WTC11 (cell line): ENCODE results near the gene SART3. TPM values are rescaled to one million over a fixed set of nuclear protein-coding genes. Genes with fewer than 3 reads are reported as not detected.
A peak's percentile ranks its signal among the peaks of the same experiment; 100 is the strongest.

ENCODE experiments used
- ATAC-seq: fragments of 200-7000 bp; cut with Tn5 transposase; 2 replicates; pipeline ENCODE4 v1.10.0; 2021; ENCODE audit warnings: mild to moderate bottlenecking, moderate library complexity
- CTCF ChIA-PET: fragments of 300-600 bp; sonication (Branson Sonifier 250); formaldehyde crosslinking; loops from one replicate; lab custom pipeline; 2021; ENCODE audit warnings: antibody characterized with exemption; lab: Charles Lee
- POLR2A ChIA-PET: fragments of 350-600 bp; sonication (Branson Sonifier 250); formaldehyde crosslinking; loops from one replicate; lab custom pipeline; 2021; ENCODE audit warnings: antibody characterized with exemption; lab: Charles Lee
- DNase-seq: peaks from one replicate; pipeline ENCODE4 v3.0.0; 2021; ENCODE audit warnings: low spot score
- H3K27ac Mint-ChIP-seq: 2 replicates; pipeline ENCODE4 v1.8.0; 2021; ENCODE audit warnings: mixed read lengths
- H3K27me3 Mint-ChIP-seq: 2 replicates; pipeline ENCODE4 v1.8.0; 2021; ENCODE audit warnings: low read depth, mild to moderate bottlenecking, moderate library complexity, mixed read lengths
- H3K36me3 Mint-ChIP-seq: 2 replicates; pipeline ENCODE4 v1.8.0; 2021; ENCODE audit warnings: mixed read lengths
- H3K4me1 Mint-ChIP-seq: 2 replicates; pipeline ENCODE4 v1.8.0; 2022; ENCODE audit warnings: mixed read lengths
- H3K4me3 Mint-ChIP-seq: 2 replicates; pipeline ENCODE4 v1.8.0; 2021; ENCODE audit warnings: mild to moderate bottlenecking, moderate library complexity, mixed read lengths
- H3K9me3 Mint-ChIP-seq: 2 replicates; pipeline ENCODE4 v1.8.0; 2021; ENCODE audit warnings: mixed read lengths
- ATF3 ChIP-seq: sonication (generic); formaldehyde crosslinking; conservative IDR thresholded peaks from 2 replicates; pipeline ENCODE4 v1.8.1; 2022; ENCODE audit warnings: mild to moderate bottlenecking, missing genetic modification reagents
- ELF4 ChIP-seq: sonication (generic); formaldehyde crosslinking; IDR thresholded peaks from 2 replicates; pipeline ENCODE4 v1.8.1; 2022; ENCODE audit warnings: low read depth, mild to moderate bottlenecking, moderate library complexity, missing genetic modification reagents
- FOXJ3 ChIP-seq: sonication (generic); formaldehyde crosslinking; IDR thresholded peaks from 2 replicates; pipeline ENCODE4 v1.9.0; 2021; ENCODE audit warnings: missing genetic modification reagents, mild to moderate bottlenecking, borderline replicate concordance
- GTF2I ChIP-seq: fragments of 250-450 bp; sonication (Bioruptor Pico); conservative IDR thresholded peaks from 2 replicates; pipeline ENCODE4 v1.4.0; 2021; ENCODE audit warnings: mild to moderate bottlenecking
- IRF2 ChIP-seq: sonication (generic); formaldehyde crosslinking; IDR thresholded peaks from 2 replicates; pipeline ENCODE4 v1.8.0; 2022; ENCODE audit warnings: low read depth, missing genetic modification reagents, borderline replicate concordance
- MXD4 ChIP-seq: fragments of 250-450 bp; sonication (Bioruptor Pico); IDR thresholded peaks from 2 replicates; pipeline ENCODE4 v1.8.0; 2021; ENCODE audit warnings: mild to moderate bottlenecking, moderate library complexity, borderline replicate concordance
- SOX15 ChIP-seq: fragments of 250-450 bp; sonication (Bioruptor Pico); IDR thresholded peaks from 2 replicates; pipeline ENCODE4 v1.9.0; 2021; ENCODE audit warnings: mild to moderate bottlenecking
- TCF7 ChIP-seq: sonication (generic); formaldehyde crosslinking; IDR thresholded peaks from 2 replicates; pipeline ENCODE4 v1.8.0; 2022; ENCODE audit warnings: mild to moderate bottlenecking, low read depth, missing genetic modification reagents, moderate library complexity
- ZNF232 ChIP-seq: sonication (generic); formaldehyde crosslinking; IDR thresholded peaks from 2 replicates; pipeline ENCODE4 v1.8.0; 2022; ENCODE audit warnings: mild to moderate bottlenecking, missing genetic modification reagents
- ZNF512 ChIP-seq: sonication (generic); formaldehyde crosslinking; IDR thresholded peaks from 2 replicates; pipeline ENCODE4 v1.8.1; 2022; ENCODE audit warnings: missing genetic modification reagents, borderline replicate concordance
- total RNA-seq: library from RNA; stranded (reverse); gene quantifications from 3 replicates; pipeline ENCODE4 v1.2.3, GENCODE V29; 2021
- TF ChIP-seq, protein P1 (sequence below): sonication (generic); formaldehyde crosslinking; IDR thresholded peaks from 2 replicates; pipeline ENCODE4 v1.8.1; 2023; ENCODE audit warnings: mild to moderate bottlenecking, missing genetic modification reagents
- TF ChIP-seq, protein P2 (sequence below): sonication (generic); formaldehyde crosslinking; IDR thresholded peaks from 2 replicates; pipeline ENCODE4 v1.8.1; 2023; ENCODE audit warnings: mild to moderate bottlenecking, missing genetic modification reagents, moderate library complexity
- TF ChIP-seq, protein P3 (sequence below): fragments of 250-450 bp; sonication (Bioruptor Pico); IDR thresholded peaks from 2 replicates; pipeline ENCODE4 v2.1.2; 2022; ENCODE audit warnings: mild to moderate bottlenecking, moderate library complexity
- TF ChIP-seq, protein P4 (sequence below): fragments of 200-600 bp; IDR thresholded peaks from 2 replicates; pipeline ENCODE4 v1.8.0; 2022; ENCODE audit warnings: antibody characterized with exemption
- TF ChIP-seq, protein P5 (sequence below): sonication (generic); formaldehyde crosslinking; IDR thresholded peaks from 2 replicates; pipeline ENCODE4 v1.8.1; 2022; ENCODE audit warnings: low read depth, missing genetic modification reagents, borderline replicate concordance

SART3 gene
- total RNA-seq, 1 experiment from 2014 or later = 91.2 TPM

DNA sequence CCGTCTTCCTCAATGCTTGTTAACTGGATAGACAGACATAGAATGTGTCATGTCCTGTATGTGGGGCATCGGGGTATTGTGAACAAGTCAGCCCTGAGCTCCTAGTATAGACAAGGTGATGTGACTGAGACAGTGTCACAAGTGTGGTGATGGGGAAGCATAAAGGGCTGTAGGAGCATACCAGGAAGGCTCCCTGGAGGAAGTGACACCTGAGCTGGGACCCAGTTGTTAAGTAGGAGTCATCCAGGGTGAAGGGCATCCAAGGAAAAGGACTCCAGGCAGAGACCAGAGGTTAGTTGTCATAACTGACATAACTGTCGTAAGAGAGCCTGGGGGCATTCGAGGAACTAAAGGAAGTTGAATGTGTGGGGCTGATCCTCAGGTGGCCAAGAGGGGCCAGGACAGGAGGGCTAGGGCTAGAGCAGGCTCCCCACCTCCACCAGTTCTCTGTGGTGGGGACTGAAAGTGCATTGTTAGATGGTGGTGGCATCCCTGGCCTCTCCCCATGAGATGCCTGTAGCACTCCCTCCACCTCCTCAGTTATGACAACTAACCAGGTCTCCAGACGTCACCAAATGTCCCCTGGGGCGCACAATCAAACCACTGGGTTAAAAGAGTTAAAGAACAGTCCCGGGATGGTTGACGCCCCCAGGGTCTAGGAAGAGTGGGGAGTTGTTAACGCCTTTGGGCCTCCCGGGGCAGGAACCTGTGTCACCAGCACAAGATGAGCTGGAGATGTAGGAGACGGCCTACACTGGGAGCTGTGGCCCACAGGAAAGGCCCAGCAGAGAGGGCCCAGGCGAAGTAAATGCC lies 43.5 kb downstream of the SART3 start:
- no peak for DNase-seq
- H3K4me3 Mint-ChIP-seq = 0 out of 2 replicates have a peak overlapping the region, but pooled peaks have one; percentile 49
- POLR2A ChIA-PET = no interaction called here
- CTCF ChIA-PET = interaction anchor here (1.5 to 2.0 kb wide), 2 partner anchors 528 to 599 kb away, joined by 4 to 6 read pairs; no protein-coding TSS in a partner anchor
- H3K36me3 Mint-ChIP-seq = peaks cover 39% of the 10 kb centered on the region
- TF ChIP-seq FOXJ3 = no peak
- TF ChIP-seq MXD4 (CRISPR knock-in tag) = no peak
- TF ChIP-seq ATF3 (CRISPR knock-in tag) = no peak
- TF ChIP-seq, protein P1, sequence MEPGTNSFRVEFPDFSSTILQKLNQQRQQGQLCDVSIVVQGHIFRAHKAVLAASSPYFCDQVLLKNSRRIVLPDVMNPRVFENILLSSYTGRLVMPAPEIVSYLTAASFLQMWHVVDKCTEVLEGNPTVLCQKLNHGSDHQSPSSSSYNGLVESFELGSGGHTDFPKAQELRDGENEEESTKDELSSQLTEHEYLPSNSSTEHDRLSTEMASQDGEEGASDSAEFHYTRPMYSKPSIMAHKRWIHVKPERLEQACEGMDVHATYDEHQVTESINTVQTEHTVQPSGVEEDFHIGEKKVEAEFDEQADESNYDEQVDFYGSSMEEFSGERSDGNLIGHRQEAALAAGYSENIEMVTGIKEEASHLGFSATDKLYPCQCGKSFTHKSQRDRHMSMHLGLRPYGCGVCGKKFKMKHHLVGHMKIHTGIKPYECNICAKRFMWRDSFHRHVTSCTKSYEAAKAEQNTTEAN (CRISPR knock-in tag) = no peak
- no peak for TF ChIP-seq GTF2I (CRISPR knock-in tag)
- no peak for TF ChIP-seq ELF4 (CRISPR knock-in tag)
- TF ChIP-seq, protein P2, sequence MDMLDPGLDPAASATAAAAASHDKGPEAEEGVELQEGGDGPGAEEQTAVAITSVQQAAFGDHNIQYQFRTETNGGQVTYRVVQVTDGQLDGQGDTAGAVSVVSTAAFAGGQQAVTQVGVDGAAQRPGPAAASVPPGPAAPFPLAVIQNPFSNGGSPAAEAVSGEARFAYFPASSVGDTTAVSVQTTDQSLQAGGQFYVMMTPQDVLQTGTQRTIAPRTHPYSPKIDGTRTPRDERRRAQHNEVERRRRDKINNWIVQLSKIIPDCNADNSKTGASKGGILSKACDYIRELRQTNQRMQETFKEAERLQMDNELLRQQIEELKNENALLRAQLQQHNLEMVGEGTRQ (CRISPR knock-in tag) = no peak
- no peak for TF ChIP-seq ZNF512 (CRISPR knock-in tag)
- TF ChIP-seq, protein P3, sequence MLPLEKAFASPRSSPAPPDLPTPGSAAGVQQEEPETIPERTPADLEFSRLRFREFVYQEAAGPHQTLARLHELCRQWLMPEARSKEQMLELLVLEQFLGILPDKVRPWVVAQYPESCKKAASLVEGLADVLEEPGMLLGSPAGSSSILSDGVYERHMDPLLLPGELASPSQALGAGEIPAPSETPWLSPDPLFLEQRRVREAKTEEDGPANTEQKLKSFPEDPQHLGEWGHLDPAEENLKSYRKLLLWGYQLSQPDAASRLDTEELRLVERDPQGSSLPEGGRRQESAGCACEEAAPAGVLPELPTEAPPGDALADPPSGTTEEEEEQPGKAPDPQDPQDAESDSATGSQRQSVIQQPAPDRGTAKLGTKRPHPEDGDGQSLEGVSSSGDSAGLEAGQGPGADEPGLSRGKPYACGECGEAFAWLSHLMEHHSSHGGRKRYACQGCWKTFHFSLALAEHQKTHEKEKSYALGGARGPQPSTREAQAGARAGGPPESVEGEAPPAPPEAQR (CRISPR knock-in tag) = no peak
- TF ChIP-seq TCF7 (CRISPR knock-in tag) = no peak
- TF ChIP-seq, protein P4, sequence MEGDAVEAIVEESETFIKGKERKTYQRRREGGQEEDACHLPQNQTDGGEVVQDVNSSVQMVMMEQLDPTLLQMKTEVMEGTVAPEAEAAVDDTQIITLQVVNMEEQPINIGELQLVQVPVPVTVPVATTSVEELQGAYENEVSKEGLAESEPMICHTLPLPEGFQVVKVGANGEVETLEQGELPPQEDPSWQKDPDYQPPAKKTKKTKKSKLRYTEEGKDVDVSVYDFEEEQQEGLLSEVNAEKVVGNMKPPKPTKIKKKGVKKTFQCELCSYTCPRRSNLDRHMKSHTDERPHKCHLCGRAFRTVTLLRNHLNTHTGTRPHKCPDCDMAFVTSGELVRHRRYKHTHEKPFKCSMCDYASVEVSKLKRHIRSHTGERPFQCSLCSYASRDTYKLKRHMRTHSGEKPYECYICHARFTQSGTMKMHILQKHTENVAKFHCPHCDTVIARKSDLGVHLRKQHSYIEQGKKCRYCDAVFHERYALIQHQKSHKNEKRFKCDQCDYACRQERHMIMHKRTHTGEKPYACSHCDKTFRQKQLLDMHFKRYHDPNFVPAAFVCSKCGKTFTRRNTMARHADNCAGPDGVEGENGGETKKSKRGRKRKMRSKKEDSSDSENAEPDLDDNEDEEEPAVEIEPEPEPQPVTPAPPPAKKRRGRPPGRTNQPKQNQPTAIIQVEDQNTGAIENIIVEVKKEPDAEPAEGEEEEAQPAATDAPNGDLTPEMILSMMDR = no peak
- TF ChIP-seq SOX15 (CRISPR knock-in tag) = no peak
- TF ChIP-seq IRF2 (CRISPR knock-in tag) = no peak
- TF ChIP-seq, protein P5, sequence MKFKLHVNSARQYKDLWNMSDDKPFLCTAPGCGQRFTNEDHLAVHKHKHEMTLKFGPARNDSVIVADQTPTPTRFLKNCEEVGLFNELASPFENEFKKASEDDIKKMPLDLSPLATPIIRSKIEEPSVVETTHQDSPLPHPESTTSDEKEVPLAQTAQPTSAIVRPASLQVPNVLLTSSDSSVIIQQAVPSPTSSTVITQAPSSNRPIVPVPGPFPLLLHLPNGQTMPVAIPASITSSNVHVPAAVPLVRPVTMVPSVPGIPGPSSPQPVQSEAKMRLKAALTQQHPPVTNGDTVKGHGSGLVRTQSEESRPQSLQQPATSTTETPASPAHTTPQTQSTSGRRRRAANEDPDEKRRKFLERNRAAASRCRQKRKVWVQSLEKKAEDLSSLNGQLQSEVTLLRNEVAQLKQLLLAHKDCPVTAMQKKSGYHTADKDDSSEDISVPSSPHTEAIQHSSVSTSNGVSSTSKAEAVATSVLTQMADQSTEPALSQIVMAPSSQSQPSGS (CRISPR knock-in tag) = no peak
- TF ChIP-seq ZNF232 (CRISPR knock-in tag) = no peak
- H3K27ac Mint-ChIP-seq = no peak overlapping the region
- H3K27me3 Mint-ChIP-seq = no peaks in the 10 kb centered on the region; the same call in 1 of the 2 replicates
- no peaks in the 10 kb centered on the region for H3K9me3 Mint-ChIP-seq
- H3K4me1 Mint-ChIP-seq = peaks cover 10% of the 10 kb centered on the region
- no peak for ATAC-seq
